HG03060 (cell line): ENCODE results near the gene METAP1D.
"Not testable (repeated sequence)": the region's sequence is repeated elsewhere in the genome, so short reads cannot be mapped to it uniquely, and the experiment has no call there.

Source experiments
- ATAC-seq: cut with Tn5 transposase; IDR thresholded peaks from one replicate; pipeline ENCODE4 v1.9.1; 2021; ENCODE audit warnings: low read depth, moderate number of reproducible peaks; ENCODE audit not compliant: unreplicated experiment

Gene METAP1D

DNA sequence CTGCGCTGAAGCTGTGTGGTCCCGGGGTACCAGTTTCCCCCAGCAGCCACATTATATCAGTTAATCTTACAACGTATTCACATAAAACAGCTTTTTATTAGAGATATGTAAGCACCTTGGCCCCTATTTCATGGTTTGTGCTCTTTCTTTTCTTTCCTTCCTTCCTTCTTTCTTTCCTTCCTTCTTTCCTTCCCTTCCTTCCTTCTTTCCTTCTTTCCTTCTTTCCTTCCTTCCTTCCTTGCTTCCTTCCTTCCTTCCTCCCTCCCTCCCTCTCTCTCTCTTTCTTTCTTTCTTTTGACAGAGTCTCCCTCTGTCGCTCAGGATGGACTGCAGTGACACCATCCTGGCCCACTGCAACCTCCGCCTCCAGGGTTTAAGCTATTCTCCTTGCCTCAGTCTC lies 3.7 kb upstream of the METAP1D start:
- no peak for ATAC-seq

DNA sequence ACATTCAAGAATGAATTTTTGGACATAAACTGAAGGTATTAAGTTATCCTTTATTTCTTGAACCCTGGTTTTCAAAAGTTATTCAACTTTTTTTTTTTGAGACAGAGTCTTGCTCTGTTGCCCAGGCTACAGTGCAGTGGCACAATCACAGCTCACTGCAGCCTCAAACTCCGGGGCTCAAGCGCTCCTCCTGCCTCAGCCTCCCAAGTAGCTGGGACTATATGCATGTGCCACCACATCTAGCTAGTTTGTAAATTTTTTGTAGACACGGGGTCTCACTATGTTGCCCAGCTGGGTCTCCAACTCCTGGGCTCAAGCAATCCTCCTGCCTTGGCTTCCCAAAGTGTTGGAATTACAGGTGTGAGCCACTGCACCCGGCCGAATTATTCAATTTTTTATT lies 2.7 kb upstream of the METAP1D start:
- ATAC-seq, result not testable (repeated sequence)

- peak; percentile 13 for ATAC-seq
These were observed 592 bp upstream of the METAP1D start for GRCh38 chr2:171999161-171999560.

GRCh38 chr2:172000696-172001361 lies 1.1 kb downstream of the METAP1D start:
- ATAC-seq, result no peak

- ATAC-seq, result no peak
These were observed 7.6 kb downstream of the METAP1D start for GRCh38 chr2:172007372-172007771.

- ATAC-seq, result no peak
These were observed 10.1 kb downstream of the METAP1D start for GRCh38 chr2:172009823-172010222.

DNA sequence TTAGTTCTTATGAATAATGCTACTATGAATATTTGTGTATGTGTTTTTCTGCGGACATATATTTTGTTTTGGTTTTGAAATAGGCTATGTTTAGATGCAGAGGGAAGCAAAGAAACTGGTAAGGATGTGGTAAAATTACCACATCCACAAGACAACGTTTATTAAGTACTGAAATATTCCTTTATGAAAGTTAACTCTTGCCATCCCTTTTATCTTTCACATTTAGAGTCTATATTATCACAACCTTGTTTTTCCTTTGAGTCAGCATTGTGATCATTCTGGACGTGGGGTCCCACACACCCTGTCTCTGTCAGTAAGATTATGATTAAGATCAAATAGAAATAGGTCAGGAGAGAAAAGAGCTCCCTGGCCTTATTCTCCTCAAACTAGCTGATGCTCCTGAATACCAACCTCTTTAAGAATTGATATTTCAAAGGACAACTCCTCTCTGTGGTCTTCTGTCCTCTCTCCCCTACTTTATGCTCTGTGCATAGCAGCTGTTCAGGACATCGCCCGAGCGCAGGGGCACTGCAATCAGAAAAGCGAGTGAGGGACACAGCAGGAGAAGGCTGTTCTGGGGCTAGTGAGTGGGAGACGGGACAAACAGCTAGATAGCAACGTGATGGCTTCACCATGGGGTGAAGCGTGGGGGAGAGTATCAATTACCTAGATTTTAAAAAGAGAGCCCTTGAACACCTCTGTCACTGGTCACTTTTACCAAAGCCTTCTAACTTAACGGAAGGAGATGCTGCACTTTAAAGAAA lies 12.2 kb downstream of the METAP1D start:
- no peak for ATAC-seq

DNA sequence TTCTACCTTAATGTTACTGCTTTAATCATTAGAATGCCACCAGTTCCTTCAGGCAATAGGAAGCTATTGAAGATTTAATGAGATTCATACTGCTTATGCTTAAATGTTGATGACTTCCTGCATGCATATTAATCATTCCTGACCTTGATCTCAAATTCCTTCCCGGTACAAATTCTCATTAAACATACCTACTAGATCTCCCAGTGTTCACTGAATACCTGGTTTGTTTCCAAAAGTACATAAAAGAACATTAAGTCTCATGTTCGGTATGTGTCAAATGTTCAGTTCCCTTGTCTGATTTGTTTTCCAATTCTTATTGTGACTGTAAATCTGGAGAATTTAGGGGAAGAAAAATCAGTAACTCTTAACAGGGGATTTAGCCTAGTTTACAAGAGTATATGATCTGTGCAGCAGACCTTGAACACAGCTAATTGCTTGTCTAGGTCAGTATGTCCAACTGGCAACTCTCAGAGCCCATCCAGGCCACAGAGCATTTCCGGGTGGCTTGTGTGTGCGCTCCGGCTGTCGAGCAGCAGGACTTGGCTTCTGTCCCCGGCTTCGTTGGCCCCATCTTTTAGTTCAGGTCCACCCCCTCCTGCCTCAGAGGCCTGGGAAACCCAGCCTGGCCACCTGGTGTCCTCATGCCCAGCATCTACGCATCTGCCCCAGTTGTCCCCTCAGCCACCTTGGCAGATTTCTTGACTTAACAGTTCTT lies 13.1 kb downstream of the METAP1D start:
- ATAC-seq, result no peak

DNA sequence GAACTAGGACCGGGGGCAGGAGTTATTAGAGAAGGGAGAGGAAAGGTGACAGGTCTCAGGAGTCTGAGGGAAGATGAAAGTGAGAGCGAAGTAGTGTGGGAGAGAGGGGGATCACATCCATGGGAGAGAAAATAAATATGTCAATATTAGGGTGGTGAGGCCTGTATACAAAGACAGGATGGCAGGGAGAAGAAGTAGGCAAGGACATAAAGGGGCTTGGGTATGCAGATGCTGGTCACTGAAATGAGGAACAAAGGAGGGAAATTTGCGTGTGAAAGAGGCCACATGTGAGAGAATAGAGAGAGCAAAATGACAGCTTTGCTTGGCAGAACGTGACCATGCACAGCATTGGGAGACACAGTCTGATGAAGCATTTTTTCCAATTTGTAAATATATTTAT lies 13.6 kb downstream of the METAP1D start:
- ATAC-seq, result no peak

- ATAC-seq, result no peak
These were observed 21.6 kb downstream of the METAP1D start for GRCh38 chr2:172021074-172021931.

DNA sequence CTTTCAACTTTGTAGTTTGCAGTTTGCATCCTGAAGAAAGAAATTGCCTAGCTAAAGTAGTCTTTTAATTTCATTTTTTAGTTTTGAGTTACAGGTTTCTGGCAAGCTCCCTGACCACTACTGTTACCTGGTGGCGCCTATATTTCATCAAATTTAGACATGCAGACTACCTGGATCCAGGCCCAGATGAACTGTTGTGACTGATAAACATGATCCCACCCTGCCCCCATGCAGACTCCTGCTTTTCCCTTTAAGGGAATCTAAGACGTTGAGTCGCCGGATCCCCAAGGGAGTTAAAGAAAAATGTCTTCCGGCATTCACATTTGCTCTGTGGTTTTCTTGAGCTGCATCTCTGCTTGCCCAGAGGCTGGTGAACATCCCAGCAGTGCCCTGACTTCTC lies 22.2 kb downstream of the METAP1D start:
- ATAC-seq, result no peak

GRCh38 chr2:172031536-172031935 lies 31.8 kb downstream of the METAP1D start:
- no peak for ATAC-seq

DNA sequence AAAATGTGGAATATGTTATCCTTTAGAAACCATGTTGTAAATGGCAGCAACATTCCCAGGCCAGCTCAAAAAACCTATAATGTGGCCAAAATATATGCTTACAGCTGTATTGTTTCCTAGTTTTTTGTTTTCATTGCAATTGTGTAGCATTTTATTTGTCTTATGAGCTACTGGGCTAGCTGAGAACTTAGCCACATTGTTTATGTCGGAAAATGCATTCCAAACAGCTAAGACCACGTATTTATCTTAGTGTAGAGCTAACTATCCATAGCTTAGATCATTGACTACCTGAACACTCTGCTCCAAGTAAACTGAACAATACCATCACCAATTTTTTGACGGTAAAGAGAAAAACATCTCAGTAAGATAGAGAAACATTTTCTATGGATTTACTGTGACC lies 38.4 kb downstream of the METAP1D start:
- no peak for ATAC-seq

- no peak for ATAC-seq
These were observed 38.9 kb downstream of the METAP1D start for GRCh38 chr2:172038604-172039003.

GRCh38 chr2:172039011-172039704 lies 39.4 kb downstream of the METAP1D start:
- ATAC-seq, result no peak

DNA sequence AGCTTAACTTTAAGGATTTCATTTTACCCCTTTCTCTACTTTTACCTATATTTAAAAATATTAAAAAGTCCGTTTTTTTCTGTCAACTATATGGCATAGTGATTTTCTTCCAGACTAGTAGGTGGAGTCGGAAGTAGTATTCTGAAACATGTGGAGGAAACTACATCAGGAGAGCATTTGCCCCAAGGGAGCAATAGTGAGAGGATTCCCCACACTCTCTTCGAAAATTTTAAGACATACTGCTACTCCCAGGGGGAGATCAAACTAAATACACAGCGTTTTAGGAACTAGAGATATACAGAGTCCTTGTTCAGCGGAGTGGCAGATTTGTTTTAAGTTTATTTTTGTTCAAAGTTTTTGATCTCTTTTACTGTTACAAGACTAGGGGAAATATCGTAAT lies 40.6 kb downstream of the METAP1D start:
- no peak for ATAC-seq

GRCh38 chr2:172046080-172046678 lies 46.4 kb downstream of the METAP1D start:
- ATAC-seq, result no peak

DNA sequence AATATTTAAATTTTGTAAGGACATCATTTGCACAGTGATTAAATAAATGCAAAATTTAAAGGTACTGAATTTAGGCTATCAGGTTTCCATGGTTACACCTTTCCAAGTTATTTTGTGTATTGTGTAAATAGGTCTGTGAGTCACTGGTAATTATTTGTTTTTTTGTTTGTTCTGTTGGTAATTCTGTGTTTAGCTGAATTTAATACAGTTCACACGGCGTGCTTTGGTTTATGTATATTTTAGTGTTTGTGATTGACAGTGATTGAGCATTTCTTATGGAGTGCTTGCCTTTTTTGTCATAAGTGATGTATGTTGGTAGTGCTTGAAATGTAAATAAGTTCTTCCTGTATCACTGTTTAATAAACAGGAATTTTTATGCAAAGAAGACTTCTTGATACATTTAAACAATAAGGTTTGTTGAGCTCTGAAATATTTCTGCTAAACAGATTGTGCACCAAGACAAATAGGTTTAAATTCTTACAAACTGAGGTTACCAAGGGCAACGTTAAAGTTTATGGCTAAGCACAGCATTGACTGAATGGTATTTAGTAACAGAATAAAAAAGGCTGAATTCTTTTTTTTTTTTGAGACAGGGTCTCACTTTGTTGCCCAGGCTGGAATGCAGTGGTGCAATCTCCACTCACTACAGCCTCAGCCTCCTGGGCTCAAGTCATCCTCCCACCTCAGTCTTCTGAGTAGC lies 47.3 kb downstream of the METAP1D start:
- ATAC-seq, result no peak
